HEK293 (cell line): ENCODE data around the gene TOMM40L.

ENCODE experiments used
- AEBP2 ChIP-seq: fragments of 450-650 bp; formaldehyde crosslinking; IDR thresholded peaks from 2 replicates; pipeline ENCODE4 v1.5.1; 2016; ENCODE audit warnings: missing biosample characterization, missing genetic modification characterization, borderline replicate concordance
- GLIS2 ChIP-seq: fragments of 450-650 bp; formaldehyde crosslinking; IDR thresholded peaks from 2 replicates; pipeline ENCODE4 v1.5.1; 2016; ENCODE audit warnings: missing biosample characterization, missing genetic modification characterization
- MZF1 ChIP-seq: fragments of 450-650 bp; formaldehyde crosslinking; IDR thresholded peaks from 2 replicates; pipeline ENCODE4 v1.5.1; 2017; ENCODE audit warnings: missing biosample characterization, missing genetic modification characterization, borderline replicate concordance
- OVOL3 ChIP-seq: fragments of 450-650 bp; formaldehyde crosslinking; IDR thresholded peaks from 2 replicates; pipeline ENCODE4 v1.5.1; 2016; ENCODE audit warnings: missing biosample characterization, missing genetic modification characterization
- PATZ1 ChIP-seq: fragments of 450-650 bp; formaldehyde crosslinking; IDR thresholded peaks from 2 replicates; pipeline ENCODE4 v1.5.1; 2016; ENCODE audit warnings: missing biosample characterization, missing genetic modification characterization
- PRDM10 ChIP-seq: fragments of 450-650 bp; formaldehyde crosslinking; IDR thresholded peaks from 2 replicates; pipeline ENCODE4 v1.5.1; 2016; ENCODE audit warnings: missing biosample characterization, missing genetic modification characterization
- SCRT2 ChIP-seq: fragments of 450-650 bp; formaldehyde crosslinking; IDR thresholded peaks from 2 replicates; pipeline ENCODE4 v1.5.1; 2016; ENCODE audit warnings: missing biosample characterization, missing genetic modification characterization
- SETDB1 ChIP-seq: IDR thresholded peaks from one replicate; pipeline ENCODE4 v1.6.1; 2017; ENCODE audit warnings: mild to moderate bottlenecking, low read length, moderate library complexity, mixed read lengths; ENCODE audit not compliant: insufficient read length
- SP3 ChIP-seq: fragments of 450-650 bp; formaldehyde crosslinking; IDR thresholded peaks from 2 replicates; pipeline ENCODE4 v1.5.1; 2016; ENCODE audit warnings: missing biosample characterization, missing genetic modification characterization
- YY1 ChIP-seq: fragments of 450-650 bp; formaldehyde crosslinking; IDR thresholded peaks from 2 replicates; pipeline ENCODE4 v1.5.1; 2018; ENCODE audit warnings: missing biosample characterization, missing genetic modification characterization
- ZBTB17 ChIP-seq: fragments of 450-650 bp; formaldehyde crosslinking; IDR thresholded peaks from 2 replicates; pipeline ENCODE4 v1.5.1; 2016; ENCODE audit warnings: missing biosample characterization, missing genetic modification characterization
- ZBTB26 ChIP-seq: fragments of 450-650 bp; formaldehyde crosslinking; optimal IDR thresholded peaks from 2 replicates; pipeline ENCODE3; 2016; ENCODE audit warnings: missing biosample characterization, mild to moderate bottlenecking, missing genetic modification characterization
- ZBTB8A ChIP-seq: fragments of 450-650 bp; formaldehyde crosslinking; IDR thresholded peaks from 2 replicates; pipeline ENCODE4 v1.5.1; 2016; ENCODE audit warnings: missing biosample characterization, missing genetic modification characterization
- ZEB2 ChIP-seq: fragments of 450-650 bp; formaldehyde crosslinking; IDR thresholded peaks from 2 replicates; pipeline ENCODE4 v1.5.1; 2016; ENCODE audit warnings: missing biosample characterization, missing genetic modification characterization
- ZNF112 ChIP-seq: fragments of 450-650 bp; formaldehyde crosslinking; IDR thresholded peaks from 2 replicates; pipeline ENCODE4 v1.5.0; 2017; ENCODE audit warnings: missing biosample characterization, missing genetic modification characterization
- ZNF157 ChIP-seq: fragments of 450-650 bp; formaldehyde crosslinking; IDR thresholded peaks from 2 replicates; pipeline ENCODE4 v1.5.1; 2016; ENCODE audit warnings: missing biosample characterization, missing genetic modification characterization
- ZNF18 ChIP-seq: fragments of 450-650 bp; formaldehyde crosslinking; IDR thresholded peaks from 2 replicates; pipeline ENCODE4 v1.5.1; 2016; ENCODE audit warnings: missing biosample characterization, missing genetic modification characterization
- ZNF335 ChIP-seq: fragments of 450-650 bp; formaldehyde crosslinking; conservative IDR thresholded peaks from 2 replicates; pipeline ENCODE4 v1.5.1; 2016; ENCODE audit warnings: missing biosample characterization, missing genetic modification characterization
- ZNF366 ChIP-seq: fragments of 450-650 bp; formaldehyde crosslinking; conservative IDR thresholded peaks from 2 replicates; pipeline ENCODE4 v1.5.1; 2016; ENCODE audit warnings: missing biosample characterization, missing genetic modification characterization
- ZNF398 ChIP-seq: fragments of 450-650 bp; formaldehyde crosslinking; IDR thresholded peaks from 2 replicates; pipeline ENCODE4 v1.5.1; 2017; ENCODE audit warnings: missing biosample characterization, missing genetic modification characterization
- ZNF521 ChIP-seq: fragments of 450-650 bp; formaldehyde crosslinking; IDR thresholded peaks from 2 replicates; pipeline ENCODE4 v1.5.1; 2017; ENCODE audit warnings: missing biosample characterization, mild to moderate bottlenecking, missing genetic modification characterization
- ZNF560 ChIP-seq: fragments of 450-650 bp; formaldehyde crosslinking; IDR thresholded peaks from 2 replicates; pipeline ENCODE4 v1.5.1; 2017; ENCODE audit warnings: missing biosample characterization, missing genetic modification characterization, borderline replicate concordance
- ZNF561 ChIP-seq: fragments of 450-650 bp; IDR thresholded peaks from 2 replicates; pipeline ENCODE4 v1.5.1; 2018; ENCODE audit warnings: missing biosample characterization, missing genetic modification characterization, borderline replicate concordance
- ZNF600 ChIP-seq: fragments of 450-650 bp; formaldehyde crosslinking; IDR thresholded peaks from 2 replicates; pipeline ENCODE4 v1.5.1; 2016; ENCODE audit warnings: missing biosample characterization, missing genetic modification characterization
- ZNF701 ChIP-seq: fragments of 450-650 bp; formaldehyde crosslinking; IDR thresholded peaks from 2 replicates; pipeline ENCODE4 v1.5.1; 2016; ENCODE audit warnings: missing biosample characterization, missing genetic modification characterization
- ZNF791 ChIP-seq: fragments of 450-650 bp; formaldehyde crosslinking; IDR thresholded peaks from 2 replicates; pipeline ENCODE4 v1.5.1; 2016; ENCODE audit warnings: missing biosample characterization, missing genetic modification characterization
- ZNF830 ChIP-seq: fragments of 450-650 bp; IDR thresholded peaks from 2 replicates; pipeline ENCODE4 v1.5.0; 2018; ENCODE audit warnings: missing biosample characterization, missing genetic modification characterization, low read depth, mild to moderate bottlenecking, moderate library complexity

TOMM40L gene

GRCh38 chr1:161258439-161259344 lies 32.8 kb downstream of the TOMM40L start, which contains the start of gene PCP4L1 (continued):
- TF ChIP-seq ZBTB26 (tag by site-specific recombination) (peak; percentile 42), ZNF560 (tag by site-specific recombination) (peak; percentile 79; the same call in 1 of the 2 replicates), SP3 (tag by site-specific recombination) (peak; percentile 57; the same call in 1 of the 2 replicates), AEBP2 (tag by site-specific recombination) (no peak), ZNF398 (peak; percentile 76), PRDM10 (tag by site-specific recombination) (peak; percentile 99), ZNF600 (0 out of 2 replicates have a peak, but pooled peaks have one; percentile 13), MZF1 (tag by site-specific recombination) (peak; percentile 49; the same call in 1 of the 2 replicates), SCRT2 (tag by site-specific recombination) (no peak), ZNF112 (tag by site-specific recombination) (no peak), ZNF335 (0 out of 2 replicates have a peak, but pooled peaks have one; percentile 13), ZNF701 (tag by site-specific recombination) (no peak), ZNF830 (tag by site-specific recombination) (no peak), OVOL3 (tag by site-specific recombination) (no peak), PATZ1 (tag by site-specific recombination) (0 out of 2 replicates have a peak, but pooled peaks have one; percentile 33), ZNF366 (peak; percentile 88), ZNF791 (tag by site-specific recombination) (no peak), ZNF561 (tag by site-specific recombination) (no peak), ZNF157 (tag by site-specific recombination) (no peak), SETDB1 (no peak), GLIS2 (0 out of 2 replicates have a peak, but pooled peaks have one; percentile 52), ZEB2 (peak; percentile 46; the same call in 1 of the 2 replicates), ZNF18 (no peak), ZBTB17 (tag by site-specific recombination) (peak; percentile 25; the same call in 1 of the 2 replicates), ZNF521 (no peak), YY1 (no peak), ZBTB8A (peak; percentile 39)
